CD14-positive monocyte (primary cell): ENCODE measurements around the gene SLFN5. TPM values are rescaled to one million over a fixed set of nuclear protein-coding genes. Genes with fewer than 3 reads are reported as not detected.

Experiments
- DNase-seq, 3 donors: peaks; one replicate each; pipeline ENCODE4 v3.0.0-alpha.2; 2011 to 2022
- H2AFZ ChIP-seq: 2 replicates; pipeline ENCODE4 v1.6.0; 2012; ENCODE audit warnings: mild to moderate bottlenecking, low read depth, low read length, inconsistent platforms; ENCODE audit not compliant: insufficient read depth, poor library complexity, severe bottlenecking
- H3K27ac ChIP-seq, 2 donors: 1 replicate in 1 of 2; 2 replicates in 1 of 2; pipeline ENCODE4 v1.5.1; 2012 to 2013; ENCODE audit warnings: low read length in 2 of 2, control low read depth in 1 of 2, inconsistent platforms in 1 of 2, low read depth in 1 of 2, mild to moderate bottlenecking in 1 of 2
- H3K27me3 ChIP-seq, 2 donors: one replicate each; pipeline versions ENCODE4 v1.6.0 to v1.6.1; 2011 to 2013; ENCODE audit warnings: low read length in 2 of 2; ENCODE audit not compliant: control insufficient read depth in 2 of 2, insufficient read depth in 2 of 2
- H3K36me3 ChIP-seq, 2 donors: replicated peaks in 1 of 2; 1 replicate in 1 of 2; 2 replicates in 1 of 2; pipeline versions ENCODE4 v1.5.1 to v1.6.1; 2012 to 2013; ENCODE audit warnings: low read length in 2 of 2, control low read depth in 1 of 2, inconsistent platforms in 1 of 2, mild to moderate bottlenecking in 1 of 2; ENCODE audit not compliant: insufficient read depth in 2 of 2, control insufficient read depth in 1 of 2
- H3K4me1 ChIP-seq, 2 donors: 1 replicate in 1 of 2; 2 replicates in 1 of 2; pipeline versions ENCODE4 v1.5.1 to v1.6.1; 2012 to 2013; ENCODE audit warnings: low read length in 2 of 2, control low read depth in 1 of 2, inconsistent platforms in 1 of 2, mild to moderate bottlenecking in 1 of 2, moderate library complexity in 1 of 2; ENCODE audit not compliant: insufficient read depth in 2 of 2, control insufficient read depth in 1 of 2
- H3K4me2 ChIP-seq: replicated peaks from 2 replicates; pipeline ENCODE3; 2012; ENCODE audit warnings: low read length, moderate library complexity, mild to moderate bottlenecking; ENCODE audit not compliant: poor library complexity, severe bottlenecking; ENCODE audit errors: extremely low read depth
- H3K4me3 ChIP-seq, 3 experiments: fragments of 200-600 bp in 1 of 3; sonication (generic) in 1 of 3; replicated peaks in 1 of 3; 1 replicate in 2 of 3; 2 replicates in 1 of 3; pipeline ENCODE4 v1.5.1; 2011 to 2013; ENCODE audit warnings: low read length in 3 of 3, mild to moderate bottlenecking in 3 of 3, control low read depth in 2 of 3, low read depth in 2 of 3, inconsistent platforms in 1 of 3, moderate library complexity in 1 of 3
- H3K79me2 ChIP-seq: 2 replicates; pipeline ENCODE4 v1.6.0; 2012; ENCODE audit warnings: mild to moderate bottlenecking, control low read depth, inconsistent platforms, low read length, moderate library complexity; ENCODE audit not compliant: insufficient read depth
- H3K9ac ChIP-seq: 2 replicates; pipeline ENCODE4 v1.6.0; 2017; ENCODE audit warnings: low read length, mild to moderate bottlenecking; ENCODE audit not compliant: insufficient read depth, poor library complexity, severe bottlenecking
- H3K9me3 ChIP-seq, 2 donors: replicated peaks in 1 of 2; 1 replicate in 1 of 2; 2 replicates in 1 of 2; pipeline versions ENCODE4 v1.5.1 to v1.6.1; 2012 to 2013; ENCODE audit warnings: low read length in 2 of 2, control low read depth in 1 of 2; ENCODE audit not compliant: control insufficient read depth in 1 of 2, insufficient read depth in 1 of 2
- H4K20me1 ChIP-seq: 2 replicates; pipeline ENCODE4 v1.6.0; 2012; ENCODE audit warnings: mild to moderate bottlenecking, low read length, control low read depth, moderate library complexity; ENCODE audit not compliant: insufficient read depth
- H3K27ac Mint-ChIP-seq, 7 donors: one replicate each; pipeline ENCODE4 v1.8.0; 2020; ENCODE audit warnings: mild to moderate bottlenecking in 7 of 7, mixed read lengths in 7 of 7, moderate library complexity in 6 of 7, inconsistent platforms in 2 of 7
- H3K27me3 Mint-ChIP-seq, 3 donors: one replicate each; pipeline ENCODE4 v1.8.0; 2021 to 2022; ENCODE audit warnings: low read depth in 3 of 3, mild to moderate bottlenecking in 3 of 3, mixed read lengths in 3 of 3, moderate library complexity in 3 of 3, inconsistent platforms in 1 of 3
- H3K36me3 Mint-ChIP-seq, 2 donors: one replicate each; pipeline ENCODE4 v1.8.0; 2020; ENCODE audit warnings: mixed read lengths in 2 of 2, inconsistent platforms in 1 of 2, mild to moderate bottlenecking in 1 of 2
- H3K4me1 Mint-ChIP-seq: one replicate; pipeline ENCODE4 v1.8.0; 2020; ENCODE audit warnings: mild to moderate bottlenecking, mixed read lengths
- H3K4me3 Mint-ChIP-seq, 2 donors: one replicate each; pipeline ENCODE4 v1.8.0; 2020; ENCODE audit warnings: mild to moderate bottlenecking in 2 of 2, mixed read lengths in 2 of 2, moderate library complexity in 1 of 2
- H3K9me3 Mint-ChIP-seq, 7 donors: one replicate each; pipeline ENCODE4 v1.8.0; 2020 to 2022; ENCODE audit warnings: mixed read lengths in 7 of 7, mild to moderate bottlenecking in 6 of 7, moderate library complexity in 6 of 7, inconsistent platforms in 2 of 7
- WGBS: methylation state at CpG from one replicate; pipeline ENCODE4 v1.1.5; 2013; ENCODE audit warnings: missing lambda C conversion rate; ENCODE audit not compliant: insufficient coverage; 5-methylcytosine and 5-hydroxymethylcytosine counted together
- intact Hi-C, 2 donors: fragments of 100-400 bp; cut with micrococcal nuclease; formaldehyde crosslinking; loops; one replicate each; pipeline versions ENCODE4 v1.15.0 to v1.15.1; 2023
- polyA plus RNA-seq, 3 donors: library from polyadenylated mRNA; depleted of rRNA in 1 of 3; unstranded in 2 of 3; stranded (reverse) in 1 of 3; fragments of 300-500 nt in 2 of 3; fragments of >200 nt in 1 of 3; fragmentation: Illumina TruSeq in 2 of 3; gene quantifications; 1 replicate in 2 of 3; 2 replicates in 1 of 3; pipeline ENCODE4 v1.2.3, GENCODE V29; 2012 to 2021
- TF ChIP-seq, protein P1 (sequence below): fragments of 200-600 bp; IDR thresholded peaks from one replicate; pipeline ENCODE4 v1.8.0; 2022; ENCODE audit warnings: antibody characterized with exemption, mild to moderate bottlenecking

The SLFN5 gene
- polyA plus RNA-seq, 3 donors, result 2.9 to 8.8 (median 5.3) TPM

- H3K36me3 Mint-ChIP-seq, result no peaks in the 10 kb centered on the region
- no peak for DNase-seq
- H3K9ac ChIP-seq, result no peak overlapping the region
- H3K27ac Mint-ChIP-seq, result no peak overlapping the region
- H2AFZ ChIP-seq, result no peak overlapping the region
- H4K20me1 ChIP-seq, result no peaks in the 10 kb centered on the region
- intact Hi-C loops, result no loop called here
- H3K79me2 ChIP-seq, result no peaks in the 10 kb centered on the region
- peaks cover 0 to 2% of the 10 kb centered on the region in 2 donors for H3K27me3 ChIP-seq
- H3K4me1 ChIP-seq, result no peaks in the 10 kb centered on the region
- H3K27ac ChIP-seq, result no peak overlapping the region
- H3K4me1 Mint-ChIP-seq, result no peaks in the 10 kb centered on the region
- no peak overlapping the region for H3K4me2 ChIP-seq
- TF ChIP-seq, protein P1, sequence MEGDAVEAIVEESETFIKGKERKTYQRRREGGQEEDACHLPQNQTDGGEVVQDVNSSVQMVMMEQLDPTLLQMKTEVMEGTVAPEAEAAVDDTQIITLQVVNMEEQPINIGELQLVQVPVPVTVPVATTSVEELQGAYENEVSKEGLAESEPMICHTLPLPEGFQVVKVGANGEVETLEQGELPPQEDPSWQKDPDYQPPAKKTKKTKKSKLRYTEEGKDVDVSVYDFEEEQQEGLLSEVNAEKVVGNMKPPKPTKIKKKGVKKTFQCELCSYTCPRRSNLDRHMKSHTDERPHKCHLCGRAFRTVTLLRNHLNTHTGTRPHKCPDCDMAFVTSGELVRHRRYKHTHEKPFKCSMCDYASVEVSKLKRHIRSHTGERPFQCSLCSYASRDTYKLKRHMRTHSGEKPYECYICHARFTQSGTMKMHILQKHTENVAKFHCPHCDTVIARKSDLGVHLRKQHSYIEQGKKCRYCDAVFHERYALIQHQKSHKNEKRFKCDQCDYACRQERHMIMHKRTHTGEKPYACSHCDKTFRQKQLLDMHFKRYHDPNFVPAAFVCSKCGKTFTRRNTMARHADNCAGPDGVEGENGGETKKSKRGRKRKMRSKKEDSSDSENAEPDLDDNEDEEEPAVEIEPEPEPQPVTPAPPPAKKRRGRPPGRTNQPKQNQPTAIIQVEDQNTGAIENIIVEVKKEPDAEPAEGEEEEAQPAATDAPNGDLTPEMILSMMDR, result no peak
- 100% methylated on average over 1 of the region's 2 CpGs for WGBS
- peaks cover 13 to 23% of the 10 kb centered on the region in 2 donors for H3K9me3 ChIP-seq
- H3K4me3 ChIP-seq, result no peak overlapping the region
- H3K4me3 Mint-ChIP-seq, result no peak overlapping the region
- H3K9me3 Mint-ChIP-seq, result peaks cover 27 to 54% (median 50%) of the 10 kb centered on the region in 7 donors
- no peaks in the 10 kb centered on the region for H3K36me3 ChIP-seq
- H3K27me3 Mint-ChIP-seq, result peaks cover 7 to 14% (median 8%) of the 10 kb centered on the region in 3 donors
These were observed 54.8 kb downstream of the SLFN5 start for GRCh38 chr17:35297666-35298065.

DNA sequence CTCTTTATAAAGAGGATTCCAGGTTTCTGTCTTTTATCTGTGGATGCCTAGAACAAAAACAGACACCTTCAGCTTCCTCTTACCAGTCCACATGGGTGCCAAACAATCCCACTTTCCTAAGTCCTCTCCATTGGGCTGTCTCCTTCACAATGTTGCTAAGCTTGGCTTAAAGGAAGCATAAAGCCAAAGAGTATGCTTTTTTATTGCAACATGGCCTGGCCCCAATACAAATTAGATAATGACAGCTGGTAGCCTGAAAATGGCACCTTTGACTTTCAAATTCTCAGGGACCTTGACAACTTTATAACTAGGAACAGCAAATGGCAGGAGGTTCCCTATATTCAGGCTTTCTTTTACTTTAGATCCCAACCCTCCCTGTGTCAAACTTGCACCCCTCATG, 55.8 kb downstream of the SLFN5 start:
- DNase-seq, result no peak
- H3K27ac Mint-ChIP-seq, result no peak overlapping the region

More for the DNA sequence above, 55.8 kb downstream of the SLFN5 start:
- Mint-ChIP-seq H3K4me1 (no peaks in the 10 kb centered on the region), H3K27me3 (peaks cover 8 to 16% (median 11%) of the 10 kb centered on the region in 3 donors), H3K36me3 (no peaks in the 10 kb centered on the region), H3K9me3 (peaks cover 31 to 64% (median 58%) of the 10 kb centered on the region in 7 donors), H3K4me3 (no peak overlapping the region)
- Histone ChIP-seq H3K27ac (no peak overlapping the region), H3K4me3 (no peak overlapping the region), H3K9me3 (peaks cover 13 to 23% of the 10 kb centered on the region in 2 donors), H3K36me3 (no peaks in the 10 kb centered on the region), H3K9ac (no peak overlapping the region), H3K4me2 (no peak overlapping the region), H4K20me1 (no peaks in the 10 kb centered on the region), H3K4me1 (no peaks in the 10 kb centered on the region), H2AFZ (no peak overlapping the region), H3K27me3 (no peaks in the 10 kb centered on the region), H3K79me2 (no peaks in the 10 kb centered on the region)
- intact Hi-C loops, result no loop called here
- TF ChIP-seq, protein P1, result no peak
